H1 (cell line): ENCODE results near the gene SPTBN4. TPM values are rescaled to one million over a fixed set of nuclear protein-coding genes. Genes with fewer than 3 reads are reported as not detected.
A peak's percentile ranks its signal among the peaks of the same experiment; 100 is the strongest.

Source experiments
- CTCF ChIA-PET: fragments of 300-600 bp; sonication (Branson Sonifier 250); formaldehyde crosslinking; loops from one replicate; lab custom pipeline; 2021; ENCODE audit not compliant: partially characterized antibody; lab: Charles Lee
- POLR2A ChIA-PET: fragments of 300-600 bp; sonication (Branson Sonifier 250); formaldehyde crosslinking; loops from one replicate; lab custom pipeline; 2021; ENCODE audit warnings: inconsistent platforms; ENCODE audit not compliant: partially characterized antibody; lab: Charles Lee
- DNase-seq, 2 experiments: peaks; one replicate each; pipeline versions ENCODE4 v3.0.0 to v3.0.0-alpha.2; 2010 to 2022; ENCODE audit warnings: low spot score in 2 of 2, low read depth in 1 of 2, mixed read lengths in 1 of 2
- FAIRE-seq: peaks from 2 replicates; lab custom pipeline; 2011; peaks lifted over from hg19 to GRCh38; lab: Jason Lieb, UNC
- H2AFZ ChIP-seq: 2 replicates; pipeline ENCODE4 v1.8.1; 2012; ENCODE audit warnings: low read length, inconsistent platforms
- H2AK5ac ChIP-seq: 2 replicates; pipeline ENCODE4 v1.6.1; 2013; ENCODE audit warnings: low read depth, low read length
- H2BK120ac ChIP-seq: replicated peaks from 2 replicates; pipeline ENCODE3; 2013; ENCODE audit warnings: low read depth, low read length, inconsistent platforms
- H2BK12ac ChIP-seq: 2 replicates; pipeline ENCODE4 v1.6.1; 2013; ENCODE audit warnings: low read depth, low read length
- H2BK15ac ChIP-seq: 2 replicates; pipeline ENCODE4 v1.6.1; 2013; ENCODE audit warnings: low read length
- H2BK20ac ChIP-seq: 2 replicates; pipeline ENCODE4 v1.6.1; 2013; ENCODE audit warnings: low read length
- H2BK5ac ChIP-seq: 2 replicates; pipeline ENCODE4 v1.6.1; 2013; ENCODE audit warnings: low read depth, low read length
- H3K14ac ChIP-seq: 2 replicates; pipeline ENCODE4 v1.6.1; 2013; ENCODE audit warnings: inconsistent platforms; ENCODE audit not compliant: insufficient read length
- H3K18ac ChIP-seq: 2 replicates; pipeline ENCODE4 v1.6.1; 2013; ENCODE audit warnings: low read length; ENCODE audit errors: extremely low read depth
- H3K23ac ChIP-seq: 2 replicates; pipeline ENCODE4 v1.6.1; 2013; ENCODE audit warnings: inconsistent platforms; ENCODE audit not compliant: insufficient read length
- H3K23me2 ChIP-seq: 2 replicates; pipeline ENCODE4 v1.6.1; 2013; ENCODE audit warnings: low read depth, low read length
- H3K27ac ChIP-seq: 2 replicates; pipeline ENCODE4 v1.6.1; 2011; ENCODE audit warnings: low read depth, low read length, inconsistent platforms
- H3K27me3 ChIP-seq, 4 experiments: replicated peaks in 1 of 4; 1 replicate in 1 of 4; 2 replicates in 3 of 4; pipeline versions ENCODE4 v1.6.1 to v1.8.1; 2011 to 2013; ENCODE audit warnings: low read length in 3 of 4, mild to moderate bottlenecking in 3 of 4, inconsistent platforms in 2 of 4, mixed read lengths in 2 of 4, moderate library complexity in 1 of 4; ENCODE audit not compliant: control insufficient read depth in 3 of 4, insufficient read depth in 3 of 4; ENCODE audit errors: extremely low read depth in 1 of 4
- H3K36me3 ChIP-seq, 4 experiments: 2 replicates each; pipeline versions ENCODE4 v1.6.1 to v1.8.1; 2011 to 2013; ENCODE audit warnings: mild to moderate bottlenecking in 4 of 4, low read length in 3 of 4, moderate library complexity in 2 of 4, control low read depth in 1 of 4, inconsistent platforms in 1 of 4; ENCODE audit not compliant: insufficient read depth in 4 of 4, control insufficient read depth in 2 of 4
- H3K4ac ChIP-seq: replicated peaks from 2 replicates; pipeline ENCODE3; 2013; ENCODE audit warnings: low read length, low read depth, mixed read lengths, inconsistent platforms; ENCODE audit not compliant: insufficient read length
- H3K4me1 ChIP-seq, 4 experiments: replicated peaks in 1 of 4; 1 replicate in 1 of 4; 2 replicates in 3 of 4; pipeline versions ENCODE4 v1.6.1 to v1.8.1; 2011 to 2013; ENCODE audit warnings: low read length in 3 of 4, inconsistent platforms in 2 of 4, mixed read lengths in 1 of 4; ENCODE audit not compliant: insufficient read depth in 4 of 4, control insufficient read depth in 3 of 4
- H3K4me2 ChIP-seq, 2 experiments: 2 replicates each; pipeline versions ENCODE4 v1.6.1 to v1.8.1; 2011 to 2013; ENCODE audit warnings: low read depth in 2 of 2, low read length in 2 of 2, control low read depth in 1 of 2, inconsistent platforms in 1 of 2, mild to moderate bottlenecking in 1 of 2; ENCODE audit not compliant: insufficient read depth in 1 of 2
- H3K4me3 ChIP-seq, 4 experiments: fragments of 200-600, 300-600 bp in 1 of 4; sonication (generic), shearing (Covaris generic), sonication (Bioruptor Twin) in 1 of 4; 2 replicates each; pipeline versions ENCODE4 v1.5.1 to v1.8.1; 2011 to 2016; ENCODE audit warnings: low read length in 4 of 4, low read depth in 3 of 4, control low read depth in 2 of 4, inconsistent platforms in 2 of 4, mild to moderate bottlenecking in 2 of 4, mixed read lengths in 1 of 4, moderate library complexity in 1 of 4; ENCODE audit not compliant: insufficient read depth in 2 of 4; ENCODE audit errors: extremely low read depth in 1 of 4
- H3K56ac ChIP-seq: replicated peaks from 2 replicates; pipeline ENCODE3; 2013; ENCODE audit warnings: low read depth, mild to moderate bottlenecking, mixed read lengths, low read length, inconsistent platforms; ENCODE audit not compliant: insufficient read length
- H3K79me1 ChIP-seq: 2 replicates; pipeline ENCODE4 v1.6.1; 2013; ENCODE audit warnings: low read depth, low read length, control low read depth
- H3K79me2 ChIP-seq, 2 experiments: 2 replicates each; pipeline versions ENCODE4 v1.6.1 to v1.8.1; 2012 to 2013; ENCODE audit warnings: low read length in 2 of 2, mild to moderate bottlenecking in 2 of 2, inconsistent platforms in 1 of 2; ENCODE audit not compliant: insufficient read depth in 2 of 2, control insufficient read depth in 1 of 2
- H3K9ac ChIP-seq, 4 experiments: replicated peaks in 1 of 4; 1 replicate in 1 of 4; 2 replicates in 3 of 4; pipeline versions ENCODE4 v1.6.1 to v1.8.1; 2011 to 2013; ENCODE audit warnings: low read depth in 3 of 4, low read length in 3 of 4, control low read depth in 2 of 4, mild to moderate bottlenecking in 2 of 4, moderate library complexity in 2 of 4, inconsistent platforms in 1 of 4; ENCODE audit errors: extremely low read depth in 1 of 4
- H3K9me3 ChIP-seq, 2 experiments: 2 replicates each; pipeline versions ENCODE4 v1.6.1 to v1.8.1; 2012 to 2013; ENCODE audit warnings: mild to moderate bottlenecking in 2 of 2, moderate library complexity in 2 of 2, control low read depth in 1 of 2, inconsistent platforms in 1 of 2, low read depth in 1 of 2, low read length in 1 of 2, mixed read lengths in 1 of 2; ENCODE audit not compliant: insufficient read depth in 2 of 2
- H4K20me1 ChIP-seq, 2 experiments: replicated peaks in 1 of 2; 2 replicates each; pipeline versions ENCODE3 to v1.8.1; 2011 to 2013; ENCODE audit warnings: inconsistent platforms in 2 of 2, low read length in 2 of 2, mild to moderate bottlenecking in 1 of 2; ENCODE audit not compliant: insufficient read depth in 2 of 2, control insufficient read depth in 1 of 2
- H4K5ac ChIP-seq: 2 replicates; pipeline ENCODE4 v1.6.1; 2013; ENCODE audit warnings: low read length, low read depth, mixed read lengths, inconsistent platforms; ENCODE audit not compliant: insufficient read length
- H4K8ac ChIP-seq: 2 replicates; pipeline ENCODE4 v1.8.0; 2013; ENCODE audit warnings: mild to moderate bottlenecking, moderate library complexity, low read length, inconsistent platforms; ENCODE audit not compliant: insufficient read depth; ENCODE audit errors: extremely low read depth
- H4K91ac ChIP-seq: replicated peaks from 2 replicates; pipeline ENCODE3; 2013; ENCODE audit warnings: low read length, mixed read lengths, inconsistent platforms; ENCODE audit not compliant: insufficient read length
- BCL11A ChIP-seq, 2 experiments: IDR thresholded peaks; one replicate each; pipeline ENCODE4 v1.6.1; 2011; ENCODE audit warnings: low read depth in 2 of 2, low read length in 2 of 2, mild to moderate bottlenecking in 2 of 2
- EZH2 ChIP-seq: fragments of 200-600 bp; sonication (generic); IDR thresholded peaks from 2 replicates; pipeline ENCODE4 v1.7.1; 2012; ENCODE audit warnings: low read depth, mild to moderate bottlenecking, moderate library complexity, low read length, inconsistent platforms; ENCODE audit not compliant: severe bottlenecking
- RAD21 ChIP-seq, 2 experiments: IDR thresholded peaks in 1 of 2; conservative IDR thresholded peaks in 1 of 2; 2 replicates each; pipeline ENCODE4 v1.6.1; 2011; ENCODE audit warnings: low read depth in 2 of 2, low read length in 2 of 2, improper control_type of control experiment in 1 of 2, inconsistent platforms in 1 of 2, mild to moderate bottlenecking in 1 of 2, moderate library complexity in 1 of 2
- RBBP5 ChIP-seq: IDR thresholded peaks from 2 replicates; pipeline ENCODE4 v1.7.1; 2012; ENCODE audit warnings: low read depth, mild to moderate bottlenecking, inconsistent platforms, low read length, moderate library complexity, borderline replicate concordance
- WGBS, 2 experiments: shearing (Covaris generic) in 1 of 2; methylation state at CpG; one replicate each; pipeline versions ENCODE4 v1.1.6 to v1.1.7; 2013 to 2015; ENCODE audit warnings: low lambda C conversion rate in 2 of 2, mixed read lengths in 2 of 2, inconsistent platforms in 1 of 2, low coverage in 1 of 2, missing lambda C conversion rate in 1 of 2; ENCODE audit not compliant: insufficient replicate concordance in 2 of 2, insufficient coverage in 1 of 2, insufficient read length in 1 of 2; ENCODE audit errors: extremely low coverage in 1 of 2, missing lambda C conversion rate in 1 of 2; 5-methylcytosine and 5-hydroxymethylcytosine counted together
- polyA plus RNA-seq, 7 experiments: library from polyadenylated mRNA; depleted of rRNA in 3 of 7; stranded (reverse) in 5 of 7; unstranded in 2 of 7; fragments of >200 nt in 5 of 7; fragments of 200-250 nt in 2 of 7; gene quantifications; 1 replicate in 5 of 7; 2 replicates in 1 of 7; 4 replicates in 1 of 7; pipeline versions ENCODE4 v1.2.1 to v1.2.3, GENCODE V29; 2011 to 2013; ENCODE audit warnings: missing spikeins in 2 of 7, mixed read lengths in 2 of 7
- total RNA-seq: library from RNA; stranded (reverse); fragmentation: NEBNext Ultra II Directional; extraction: Animal tissue kit (Norgen Biotek cat#: 25700); gene quantifications from 2 replicates; pipeline ENCODE4 v1.2.1, GENCODE V29; 2021

The SPTBN4 gene
- total and polyA plus RNA-seq, 2 of the 8 experiments (the other 6 are each of a cell fraction or from before 2014, with no cell fraction given): 1.9 to 3.0 TPM

DNA sequence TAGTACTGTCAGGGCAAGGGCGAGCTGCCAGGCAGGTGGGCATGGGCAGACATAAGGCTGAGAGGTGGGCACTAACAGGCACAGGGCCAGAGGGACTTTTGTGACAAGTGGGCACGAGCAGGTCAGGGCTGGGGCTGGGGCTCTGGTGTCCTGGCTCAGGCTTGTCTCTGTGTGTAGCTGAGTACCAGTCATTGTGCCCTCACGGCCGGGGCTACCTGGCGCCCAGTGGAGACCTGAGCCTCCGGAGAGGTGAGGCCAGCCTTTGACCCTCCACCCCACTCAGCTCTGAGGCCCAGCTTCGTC lies 155.9 kb downstream of the SPTBN4 start:
- Histone ChIP-seq H3K9me3 (no peaks in the 10 kb centered on the region), H3K27me3 (no peaks in the 10 kb centered on the region; a peak in 1 of 7 replicates), H2AK5ac (peak overlapping the region; percentile 24; the same call in 1 of the 2 replicates), H2BK5ac (no peak overlapping the region), H4K20me1 (peaks cover 0 to 5% of the 10 kb centered on the region in 2 experiments), H3K27ac (no peak overlapping the region), H2BK15ac (no peak overlapping the region), H3K9ac (no peak overlapping the region), H3K36me3 (peaks cover 5 to 37% (median 17%) of the 10 kb centered on the region in 4 experiments), H3K14ac (no peak overlapping the region), H4K91ac (no peak overlapping the region), H3K4ac (no peak overlapping the region), H3K4me1 (peaks cover 0 to 18% (median 8%) of the 10 kb centered on the region in 4 experiments; a peak in 6 of 7 replicates), H3K23ac (no peak overlapping the region), H3K4me3 (no peak overlapping the region), H2BK20ac (no peak overlapping the region), H3K79me1 (no peaks in the 10 kb centered on the region), H4K5ac (no peak overlapping the region), H2AFZ (no peak overlapping the region), H3K79me2 (no peaks in the 10 kb centered on the region), H2BK12ac (no peak overlapping the region), H4K8ac (no peak overlapping the region), H2BK120ac (no peak overlapping the region), H3K23me2 (peaks cover 2% of the 10 kb centered on the region; the same call in 1 of the 2 replicates), H3K18ac (no peak overlapping the region), H3K56ac (no peak overlapping the region), H3K4me2 (peak overlapping the region in 1 of 2 experiments; percentile 54; a peak in 1 of 4 replicates)
- no peak for FAIRE-seq
- DNase-seq: no peak
- TF ChIP-seq RAD21 (IDR thresholded peaks at IDR 0.05 in 1 of 2, conservative IDR thresholded peaks at IDR 0.05 in 1 of 2; ENCODE audit: low read depth in 2 of 2, low read length in 2 of 2) (no peak), BCL11A (IDR thresholded peaks at IDR 0.05; ENCODE audit: low read depth in 2 of 2, low read length in 2 of 2) (no peak), EZH2 (no peak), RBBP5 (no peak)
- CTCF ChIA-PET: interaction anchor here (1.3 to 5.3 kb wide), 3 partner anchors 12 to 20 kb away, joined by 4 to 51 read pairs (median 10); no protein-coding TSS in a partner anchor
- 88% methylated on average over 7 of the region's 7 CpGs; no CpG with 5 or more reads in 1 of the 2 experiments for WGBS, 2 experiments
- POLR2A ChIA-PET: interaction anchor here (0.8 to 2.2 kb wide), 4 partner anchors 8 to 180 kb away, joined by 3 to 14 read pairs (median 4); no protein-coding TSS in a partner anchor
